Loucy (cell line): Measurements from ENCODE around the gene RERE.

Experiments used
- H2AFZ ChIP-seq: fragments of 200-600 bp; sonication (generic); 2 replicates; pipeline ENCODE4 v1.6.0; 2016; ENCODE audit warnings: antibody characterized with exemption, mild to moderate bottlenecking, low read length, moderate library complexity
- H3F3A ChIP-seq: fragments of 200-600 bp; 2 replicates; pipeline ENCODE4 v1.6.0; 2016; ENCODE audit warnings: antibody characterized with exemption, low read depth, mild to moderate bottlenecking
- H3K27me3 ChIP-seq: fragments of 200-600 bp; sonication (generic); 2 replicates; pipeline ENCODE4 v1.6.1; 2014; ENCODE audit warnings: low read length, mild to moderate bottlenecking; ENCODE audit not compliant: insufficient read depth, poor library complexity, severe bottlenecking
- H3K36me3 ChIP-seq: fragments of 200-600 bp; sonication (generic); 2 replicates; pipeline ENCODE4 v1.6.1; 2016; ENCODE audit warnings: low read length; ENCODE audit not compliant: insufficient read depth
- H3K4me1 ChIP-seq: fragments of 200-600 bp; sonication (generic); 2 replicates; pipeline ENCODE4 v1.5.1; 2014; ENCODE audit warnings: low read length, mild to moderate bottlenecking; ENCODE audit not compliant: insufficient read depth, poor library complexity, severe bottlenecking
- H3K4me2 ChIP-seq: fragments of 200-600 bp; sonication (generic); 2 replicates; pipeline ENCODE4 v1.6.0; 2014; ENCODE audit warnings: antibody characterized with exemption, low read length, low read depth, mild to moderate bottlenecking; ENCODE audit not compliant: poor library complexity, severe bottlenecking
- H3K4me3 ChIP-seq: fragments of 200-600 bp; sonication (generic); 2 replicates; pipeline ENCODE4 v1.5.1; 2014; ENCODE audit warnings: low read length, mild to moderate bottlenecking, mixed read lengths; ENCODE audit not compliant: poor library complexity, severe bottlenecking
- H3K79me2 ChIP-seq: fragments of 200-600 bp; sonication (generic); 2 replicates; pipeline ENCODE4 v1.6.1; 2014; ENCODE audit warnings: low read length; ENCODE audit not compliant: insufficient read depth
- H3K9ac ChIP-seq: fragments of 200-600 bp; sonication (generic); 2 replicates; pipeline ENCODE4 v1.6.0; 2014; ENCODE audit warnings: mild to moderate bottlenecking, low read depth, low read length, moderate library complexity; ENCODE audit not compliant: poor library complexity, severe bottlenecking
- H3K9me2 ChIP-seq: fragments of 200-600 bp; sonication (generic); replicated peaks from 2 replicates; pipeline ENCODE4 v1.6.1; 2016; ENCODE audit warnings: low read depth, low read length, mixed read lengths
- H3K9me3 ChIP-seq: fragments of 200-600 bp; sonication (generic); 2 replicates; pipeline ENCODE4 v1.6.1; 2014; ENCODE audit warnings: mild to moderate bottlenecking, antibody characterized with exemption, low read length, low read depth; ENCODE audit not compliant: insufficient read depth
- H4K20me1 ChIP-seq: fragments of 200-600 bp; sonication (generic); 2 replicates; pipeline ENCODE4 v1.6.0; 2014; ENCODE audit warnings: antibody characterized with exemption, low read length, mild to moderate bottlenecking; ENCODE audit not compliant: insufficient read depth, poor library complexity, severe bottlenecking
- CTCF ChIP-seq: fragments of 200-600 bp; sonication (generic); conservative IDR thresholded peaks from 2 replicates; pipeline ENCODE4 v1.5.1; 2014; ENCODE audit warnings: mild to moderate bottlenecking, antibody characterized with exemption, low read length
- EZH2phosphoT487 ChIP-seq: fragments of 200-600 bp; IDR thresholded peaks from 2 replicates; pipeline ENCODE4 v1.6.1; 2018; ENCODE audit warnings: antibody characterized with exemption, mild to moderate bottlenecking, moderate library complexity, borderline replicate concordance

The RERE gene

GRCh38 chr1:8365661-8366362, 451.6 kb downstream of the RERE start:
- Histone ChIP-seq H3K36me3 (peaks cover 66% of the 10 kb centered on the region; the same call in 1 of the 2 replicates), H3K4me2 (no peak overlapping the region), H3K4me1 (no peaks in the 10 kb centered on the region), H3F3A (no peaks in the 10 kb centered on the region), H3K9me3 (no peaks in the 10 kb centered on the region), H3K9ac (no peak overlapping the region), H3K79me2 (peaks cover 50% of the 10 kb centered on the region), H2AFZ (no peak overlapping the region), H3K27me3 (no peaks in the 10 kb centered on the region), H3K9me2 (no peaks in the 10 kb centered on the region), H3K4me3 (no peak overlapping the region), H4K20me1 (peaks cover 44% of the 10 kb centered on the region)
- TF ChIP-seq CTCF (no peak), EZH2phosphoT487 (no peak)

DNA sequence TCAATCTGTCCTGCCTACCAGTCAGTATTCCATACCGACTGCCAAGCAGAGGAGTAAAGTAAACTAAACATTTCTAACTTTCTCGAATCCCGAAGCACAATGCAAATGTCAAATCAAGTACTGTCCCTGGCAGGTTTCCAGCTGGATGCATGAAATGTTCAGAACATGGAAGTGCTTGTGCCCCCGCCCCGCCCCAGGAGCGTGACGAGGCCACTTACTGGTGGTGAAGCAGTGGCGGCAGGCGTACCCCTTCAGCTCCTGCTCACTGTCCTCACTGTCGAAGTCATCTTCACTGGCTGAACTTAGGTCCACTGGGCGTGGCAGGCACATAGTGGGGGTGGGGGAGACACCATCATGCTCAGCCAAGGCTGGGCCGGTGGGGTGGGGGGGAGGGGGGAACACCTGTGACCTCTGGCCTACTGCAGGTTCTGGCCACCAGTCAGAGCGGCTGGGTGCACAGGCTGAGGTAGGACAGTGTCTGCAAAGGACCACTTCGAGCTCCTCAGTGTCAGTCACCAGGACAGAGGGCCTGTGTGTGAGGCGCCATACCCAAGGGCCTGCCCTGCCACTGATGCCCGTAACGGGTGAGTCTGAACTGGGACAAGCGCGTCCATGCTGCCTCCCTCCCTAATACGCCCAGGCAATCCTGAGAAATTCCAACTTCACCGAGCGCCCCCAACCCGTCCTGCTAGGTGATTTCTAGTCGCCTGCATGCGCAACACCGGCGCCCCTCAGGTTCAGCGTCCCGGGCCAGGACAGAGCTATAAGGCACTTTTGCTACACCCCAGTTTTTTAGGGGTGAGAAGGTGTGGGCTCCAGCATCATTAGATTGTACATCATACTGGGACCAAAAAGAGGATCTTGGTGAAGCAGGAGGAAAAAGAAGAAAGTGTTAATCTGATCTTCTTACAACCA, 452.7 kb downstream of the RERE start:
- Histone ChIP-seq H4K20me1 (peaks cover 38% of the 10 kb centered on the region), H3K9me3 (no peaks in the 10 kb centered on the region), H3K9ac (no peak overlapping the region), H3K4me2 (no peak overlapping the region), H3K9me2 (no peaks in the 10 kb centered on the region), H3K4me3 (no peak overlapping the region), H3K27me3 (no peaks in the 10 kb centered on the region), H3K36me3 (peaks cover 63% of the 10 kb centered on the region; the same call in 1 of the 2 replicates), H3F3A (no peaks in the 10 kb centered on the region), H2AFZ (no peak overlapping the region), H3K4me1 (no peaks in the 10 kb centered on the region), H3K79me2 (peaks cover 40% of the 10 kb centered on the region)
- TF ChIP-seq EZH2phosphoT487 (no peak), CTCF (no peak)

- no peaks in the 10 kb centered on the region for H3K27me3 ChIP-seq
- no peaks in the 10 kb centered on the region for H3K9me2 ChIP-seq
- H3K79me2 ChIP-seq: peaks cover 33% of the 10 kb centered on the region
- H3K9me3 ChIP-seq: no peaks in the 10 kb centered on the region
- H3F3A ChIP-seq: no peaks in the 10 kb centered on the region
- no peak overlapping the region for H2AFZ ChIP-seq
- H3K36me3 ChIP-seq: peaks cover 73% of the 10 kb centered on the region; the same call in 1 of the 2 replicates
- no peak overlapping the region for H3K4me2 ChIP-seq
- H3K4me3 ChIP-seq: no peak overlapping the region
- no peaks in the 10 kb centered on the region for H3K4me1 ChIP-seq
- H4K20me1 ChIP-seq: peaks cover 32% of the 10 kb centered on the region
- no peak overlapping the region for H3K9ac ChIP-seq
- no peak for TF ChIP-seq EZH2phosphoT487
- no peak for TF ChIP-seq CTCF
Observed at GRCh38 chr1:8363767-8364301, 453.6 kb downstream of the RERE start.
